Nephron (organoid): ENCODE results near the gene HOXA4.

Source experiments
- H3K27ac Mint-ChIP-seq, 3 experiments: 2 replicates each; pipeline ENCODE4 v1.8.0; 2020; ENCODE audit warnings: mixed read lengths in 3 of 3, mild to moderate bottlenecking in 2 of 3, moderate library complexity in 1 of 3
- H3K27me3 Mint-ChIP-seq: 2 replicates; pipeline ENCODE4 v1.8.0; 2021; ENCODE audit warnings: low read depth, mild to moderate bottlenecking, moderate library complexity, mixed read lengths
- H3K36me3 Mint-ChIP-seq: 2 replicates; pipeline ENCODE4 v1.8.0; 2020; ENCODE audit warnings: low read depth, mixed read lengths
- H3K4me1 Mint-ChIP-seq: 2 replicates; pipeline ENCODE4 v1.8.0; 2020; ENCODE audit warnings: mixed read lengths
- H3K4me3 Mint-ChIP-seq, 3 experiments: 2 replicates each; pipeline ENCODE4 v1.8.0; 2020; ENCODE audit warnings: mild to moderate bottlenecking in 3 of 3, mixed read lengths in 3 of 3, moderate library complexity in 2 of 3
- H3K9me3 Mint-ChIP-seq: 2 replicates; pipeline ENCODE4 v1.8.0; 2020; ENCODE audit warnings: mixed read lengths
- CTCF ChIP-seq, 3 experiments: fragments of 200-600 bp; sonication (generic); IDR thresholded peaks; one replicate each; pipeline ENCODE4 v1.5.0; 2021; ENCODE audit warnings: antibody characterized with exemption in 3 of 3; ENCODE audit not compliant: unreplicated experiment in 3 of 3

HOXA4 gene

GRCh38 chr7:27162561-27163287 lies 32.2 kb upstream of the HOXA4 start:
- no peaks in the 10 kb centered on the region for H3K9me3 Mint-ChIP-seq
- H3K27me3 Mint-ChIP-seq = no peaks in the 10 kb centered on the region
- H3K4me3 Mint-ChIP-seq = peak overlapping the region; percentile 92 to 95 (median 93)
- no peak for TF ChIP-seq CTCF (IDR thresholded peaks at IDR 0.05; ENCODE audit: unreplicated experiment in 3 of 3)
- peak overlapping the region; percentile 99 to 100 (median 99) for H3K27ac Mint-ChIP-seq
- peaks cover 29% of the 10 kb centered on the region for H3K4me1 Mint-ChIP-seq
- peaks cover 47% of the 10 kb centered on the region for H3K36me3 Mint-ChIP-seq

DNA sequence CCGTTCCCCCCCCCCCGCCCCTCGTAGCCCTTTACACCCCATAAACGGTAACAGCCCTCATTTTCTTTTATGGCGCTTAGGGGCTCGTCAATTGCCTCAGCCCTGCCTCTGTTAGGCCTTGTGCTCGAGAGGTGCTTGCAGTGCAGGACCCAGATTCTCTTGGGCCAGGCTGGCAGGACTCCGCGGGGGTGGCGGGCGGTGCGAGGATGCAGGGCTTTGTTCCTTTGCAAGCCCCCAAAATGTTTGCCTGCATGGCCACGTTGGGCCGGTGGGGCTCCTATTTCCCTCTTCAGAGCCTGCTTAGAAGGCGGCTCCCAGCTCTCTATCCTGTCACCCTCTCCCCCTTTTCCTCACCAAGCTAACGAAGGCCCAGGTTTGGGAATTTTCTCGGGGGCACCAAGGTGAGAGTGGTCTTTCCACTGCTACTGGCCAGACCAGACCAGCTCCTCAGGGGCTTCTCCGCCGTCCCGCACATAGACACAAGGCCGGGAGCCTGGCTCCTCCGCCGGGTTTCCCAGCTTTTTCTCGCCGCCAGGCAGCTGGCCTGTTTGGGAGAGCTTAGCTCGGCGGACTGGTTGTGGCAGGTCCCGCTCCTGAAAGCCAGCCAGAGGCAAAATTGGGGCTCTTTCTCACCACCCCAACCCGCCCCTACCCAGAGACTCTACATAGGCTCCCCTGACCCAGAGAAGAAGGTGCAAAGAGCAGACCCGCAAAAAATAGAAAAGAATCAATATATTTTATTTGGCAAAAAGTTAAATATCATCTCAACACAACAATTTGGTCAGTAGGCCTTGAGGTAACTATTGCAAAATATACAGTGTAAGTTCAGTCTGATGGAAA lies 31.4 kb upstream of the HOXA4 start:
- Mint-ChIP-seq H3K4me1 (peaks cover 29% of the 10 kb centered on the region), H3K27me3 (no peaks in the 10 kb centered on the region), H3K27ac (peak overlapping the region; percentile 99 to 100 (median 99)), H3K9me3 (no peaks in the 10 kb centered on the region), H3K36me3 (peaks cover 39% of the 10 kb centered on the region), H3K4me3 (peak overlapping the region; percentile 92 to 95 (median 93))
- TF ChIP-seq CTCF (IDR thresholded peaks at IDR 0.05; ENCODE audit: unreplicated experiment in 3 of 3) = no peak

GRCh38 chr7:27161214-27161720 lies 30.7 kb upstream of the HOXA4 start:
- peaks cover 38% of the 10 kb centered on the region for H3K36me3 Mint-ChIP-seq
- peak in 1 of 3 experiments; percentile 28 for TF ChIP-seq CTCF (IDR thresholded peaks at IDR 0.05; ENCODE audit: unreplicated experiment in 3 of 3)
- peak overlapping the region; percentile 87 to 95 (median 93) for H3K4me3 Mint-ChIP-seq

DNA sequence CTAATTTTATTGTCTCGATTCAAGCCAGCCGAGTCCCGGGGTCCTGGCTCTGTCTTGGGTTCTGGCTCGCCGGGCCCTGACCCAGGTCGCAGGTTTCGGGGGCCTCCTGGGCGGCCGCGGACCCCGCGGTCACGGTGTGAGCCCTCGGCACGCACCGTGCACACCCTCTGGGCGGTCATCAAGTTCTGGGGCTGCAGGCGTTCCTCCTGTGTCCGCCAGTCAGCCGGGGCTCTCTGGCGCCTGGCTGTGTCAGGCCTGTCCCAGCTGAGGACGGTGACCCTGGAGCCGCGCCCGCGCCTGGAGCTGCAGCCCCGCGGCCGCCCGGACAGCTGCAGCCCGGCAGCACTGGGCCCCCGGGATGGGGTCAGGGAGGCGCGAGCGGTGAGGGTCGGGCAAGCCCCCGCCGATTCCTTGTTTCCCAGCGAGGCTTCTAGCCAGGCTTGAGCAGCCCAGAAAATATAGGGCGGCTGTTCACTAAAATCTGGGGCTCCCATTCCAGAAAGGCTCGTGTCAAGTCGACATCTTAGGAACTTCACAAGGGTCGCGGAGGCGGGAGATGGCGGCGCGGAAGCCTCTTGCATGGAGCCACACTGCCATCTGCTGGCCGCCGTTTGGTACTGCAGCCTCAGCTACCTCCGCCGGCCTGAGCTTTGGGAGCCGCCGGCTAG lies 30.1 kb upstream of the HOXA4 start:
- H3K4me3 Mint-ChIP-seq = peak overlapping the region; percentile 87 to 95 (median 93)
- peaks cover 4% of the 10 kb centered on the region for H3K27me3 Mint-ChIP-seq
- TF ChIP-seq CTCF (IDR thresholded peaks at IDR 0.05; ENCODE audit: unreplicated experiment in 3 of 3) = peak; percentile 98 to 99 (median 99)
- peaks cover 35% of the 10 kb centered on the region for H3K36me3 Mint-ChIP-seq
- no peaks in the 10 kb centered on the region for H3K9me3 Mint-ChIP-seq
- H3K27ac Mint-ChIP-seq = peak overlapping the region; percentile 99 to 100 (median 99)
- peaks cover 29% of the 10 kb centered on the region for H3K4me1 Mint-ChIP-seq

More at GRCh38 chr7:27161214-27161720, 30.7 kb upstream of the HOXA4 start:
- peaks cover 3% of the 10 kb centered on the region for H3K27me3 Mint-ChIP-seq
- no peaks in the 10 kb centered on the region for H3K9me3 Mint-ChIP-seq
- peaks cover 29% of the 10 kb centered on the region for H3K4me1 Mint-ChIP-seq
- H3K27ac Mint-ChIP-seq = peak overlapping the region; percentile 99 to 100 (median 99)

GRCh38 chr7:27160145-27160545 lies 29.6 kb upstream of the HOXA4 start:
- Mint-ChIP-seq H3K9me3 (no peaks in the 10 kb centered on the region), H3K4me3 (peak overlapping the region; percentile 84 to 95 (median 86)), H3K36me3 (peaks cover 32% of the 10 kb centered on the region), H3K27me3 (peaks cover 4% of the 10 kb centered on the region), H3K4me1 (peaks cover 29% of the 10 kb centered on the region), H3K27ac (peak overlapping the region; percentile 97 to 100 (median 99))
- TF ChIP-seq CTCF (IDR thresholded peaks at IDR 0.05; ENCODE audit: unreplicated experiment in 3 of 3) = no peak
